Fibroblast of skin of right biceps (primary cell): ENCODE results near the gene SORCS3.

ENCODE experiments used
- DNase-seq: peaks from one replicate; pipeline ENCODE4 v3.0.0-alpha.2; 2013

The SORCS3 gene

GRCh38 chr10:105284476-105285215 is 643.6 kb downstream of the SORCS3 start:
- no peak for DNase-seq

- no peak for DNase-seq
Measured at GRCh38 chr10:105288026-105288425, 646.9 kb downstream of the SORCS3 start.

GRCh38 chr10:105288613-105289012 is 647.5 kb downstream of the SORCS3 start:
- no peak for DNase-seq

- no peak for DNase-seq
Measured at GRCh38 chr10:105291571-105291970, 650.5 kb downstream of the SORCS3 start.

GRCh38 chr10:105292236-105292635 is 651.1 kb downstream of the SORCS3 start:
- DNase-seq: no peak
